Ovary (tissue), 3 donors: ENCODE results near the gene GPR4.

ENCODE experiments used
- POLR2A ChIP-seq: fragments of 450-650 bp; IDR thresholded peaks from one replicate; pipeline ENCODE4 v1.6.1; 2017; ENCODE audit warnings: antibody characterized with exemption, mild to moderate bottlenecking, moderate library complexity
- TF ChIP-seq, protein P1 (sequence below), 3 donors: fragments of 450-650 bp in 2 of 3; fragments of 200-600 bp in 1 of 3; IDR thresholded peaks; one replicate each; pipeline versions ENCODE4 v1.5.1 to v1.8.0; 2016 to 2022; ENCODE audit warnings: antibody characterized with exemption in 3 of 3, mild to moderate bottlenecking in 1 of 3
- donor health status: DM: no; HTN: no; CAD: no.

DNA sequence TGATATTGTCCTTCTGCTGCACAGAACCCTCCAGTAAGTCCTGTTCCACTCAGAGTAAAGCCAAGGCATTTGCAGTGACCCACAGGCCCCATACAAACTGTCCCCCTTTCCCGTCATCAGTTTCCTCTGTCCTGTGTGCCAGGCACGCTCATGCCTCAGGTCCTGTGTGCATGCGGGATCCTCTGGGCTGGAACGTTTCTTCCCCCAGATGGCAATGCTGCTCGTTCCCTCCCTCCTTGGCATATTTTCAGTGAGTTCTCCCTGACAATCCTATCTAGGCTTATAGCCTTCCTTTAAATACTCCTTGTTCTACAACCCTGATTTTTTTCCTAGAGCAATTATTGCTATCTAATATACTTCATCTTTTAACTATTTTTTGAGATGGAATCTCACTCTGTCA, 23.2 kb downstream of the GPR4 start:
- TF ChIP-seq, protein P1, sequence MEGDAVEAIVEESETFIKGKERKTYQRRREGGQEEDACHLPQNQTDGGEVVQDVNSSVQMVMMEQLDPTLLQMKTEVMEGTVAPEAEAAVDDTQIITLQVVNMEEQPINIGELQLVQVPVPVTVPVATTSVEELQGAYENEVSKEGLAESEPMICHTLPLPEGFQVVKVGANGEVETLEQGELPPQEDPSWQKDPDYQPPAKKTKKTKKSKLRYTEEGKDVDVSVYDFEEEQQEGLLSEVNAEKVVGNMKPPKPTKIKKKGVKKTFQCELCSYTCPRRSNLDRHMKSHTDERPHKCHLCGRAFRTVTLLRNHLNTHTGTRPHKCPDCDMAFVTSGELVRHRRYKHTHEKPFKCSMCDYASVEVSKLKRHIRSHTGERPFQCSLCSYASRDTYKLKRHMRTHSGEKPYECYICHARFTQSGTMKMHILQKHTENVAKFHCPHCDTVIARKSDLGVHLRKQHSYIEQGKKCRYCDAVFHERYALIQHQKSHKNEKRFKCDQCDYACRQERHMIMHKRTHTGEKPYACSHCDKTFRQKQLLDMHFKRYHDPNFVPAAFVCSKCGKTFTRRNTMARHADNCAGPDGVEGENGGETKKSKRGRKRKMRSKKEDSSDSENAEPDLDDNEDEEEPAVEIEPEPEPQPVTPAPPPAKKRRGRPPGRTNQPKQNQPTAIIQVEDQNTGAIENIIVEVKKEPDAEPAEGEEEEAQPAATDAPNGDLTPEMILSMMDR (IDR thresholded peaks at IDR 0.05) = no peak
- TF ChIP-seq POLR2A = no peak
